Ishikawa (cell line): ENCODE measurements around the gene CHST14.

Experiments
- CEBPB ChIP-seq: IDR thresholded peaks from 2 replicates; pipeline ENCODE4 v1.6.1; 2012
- EP300 ChIP-seq: IDR thresholded peaks from 2 replicates; pipeline ENCODE4 v1.6.1; 2012; ENCODE audit warnings: borderline replicate concordance
- FOXM1 ChIP-seq: IDR thresholded peaks from 2 replicates; pipeline ENCODE4 v1.6.1; 2012; ENCODE audit warnings: low read depth, borderline replicate concordance
- MAX ChIP-seq: IDR thresholded peaks from 2 replicates; pipeline ENCODE4 v1.6.1; 2012
- NFIC ChIP-seq: IDR thresholded peaks from 2 replicates; pipeline ENCODE4 v1.6.1; 2012
- TCF12 ChIP-seq: IDR thresholded peaks from 2 replicates; pipeline ENCODE4 v1.6.1; 2012; ENCODE audit warnings: low read depth
- TEAD4 ChIP-seq: IDR thresholded peaks from 2 replicates; pipeline ENCODE4 v1.6.1; 2012
- ZBTB7A ChIP-seq: IDR thresholded peaks from 2 replicates; pipeline ENCODE4 v1.6.1; 2012; ENCODE audit warnings: low read depth

- no peak for TF ChIP-seq ZBTB7A
- TF ChIP-seq CEBPB: no peak
- no peak for TF ChIP-seq FOXM1
- TF ChIP-seq NFIC: no peak
- TF ChIP-seq TCF12: no peak
- no peak for TF ChIP-seq TEAD4
- TF ChIP-seq EP300: no peak
- no peak for TF ChIP-seq MAX
Measured at GRCh38 chr15:40498418-40498817, 27.6 kb downstream of the CHST14 start.
